Mesenchymal stem cell (in vitro differentiated cells and primary cell): Measurements from ENCODE around the gene ST6GALNAC2.

Experiments used
- DNase-seq: peaks from one replicate; pipeline ENCODE4 v3.0.0-alpha.2; 2013
- H2AFZ ChIP-seq: one replicate; pipeline ENCODE4 v1.6.1; 2013; ENCODE audit warnings: low read depth, mild to moderate bottlenecking, control low read depth, inconsistent platforms, low read length, moderate library complexity
- H2AK5ac ChIP-seq: 2 replicates; pipeline ENCODE4 v1.6.1; 2013; ENCODE audit warnings: low read length, moderate library complexity, mild to moderate bottlenecking, inconsistent platforms; ENCODE audit not compliant: severe bottlenecking
- H2BK120ac ChIP-seq: one replicate; pipeline ENCODE4 v1.6.1; 2013; ENCODE audit warnings: low read depth, mild to moderate bottlenecking, inconsistent platforms, low read length, moderate library complexity
- H2BK12ac ChIP-seq, 2 experiments: one replicate each; pipeline ENCODE4 v1.6.1; 2013; ENCODE audit warnings: inconsistent platforms in 2 of 2, low read length in 2 of 2, mild to moderate bottlenecking in 2 of 2, moderate library complexity in 2 of 2, control low read depth in 1 of 2
- H2BK15ac ChIP-seq: one replicate; pipeline ENCODE4 v1.6.1; 2013; ENCODE audit warnings: mild to moderate bottlenecking, low read depth, inconsistent platforms; ENCODE audit not compliant: poor library complexity, severe bottlenecking
- H2BK5ac ChIP-seq: 2 replicates; pipeline ENCODE4 v1.6.1; 2013; ENCODE audit warnings: low read depth, mild to moderate bottlenecking, low read length, control low read depth, inconsistent platforms; ENCODE audit not compliant: poor library complexity, severe bottlenecking
- H3K14ac ChIP-seq, 2 experiments: one replicate each; pipeline ENCODE4 v1.6.1; 2013; ENCODE audit warnings: inconsistent platforms in 2 of 2, low read length in 2 of 2, control low read depth in 1 of 2, mild to moderate bottlenecking in 1 of 2, moderate library complexity in 1 of 2
- H3K18ac ChIP-seq, 2 experiments: one replicate each; pipeline ENCODE4 v1.6.1; 2013; ENCODE audit warnings: inconsistent platforms in 2 of 2, low read length in 2 of 2, control low read depth in 1 of 2, low read depth in 1 of 2, mild to moderate bottlenecking in 1 of 2
- H3K23ac ChIP-seq, 2 experiments: one replicate each; pipeline ENCODE4 v1.6.1; 2013; ENCODE audit warnings: inconsistent platforms in 2 of 2, low read length in 2 of 2, mild to moderate bottlenecking in 2 of 2, moderate library complexity in 2 of 2, control low read depth in 1 of 2
- H3K27ac ChIP-seq: 2 replicates; pipeline ENCODE4 v1.5.1; 2013; ENCODE audit warnings: mild to moderate bottlenecking, moderate library complexity, low read length, control low read depth, inconsistent platforms; ENCODE audit not compliant: poor library complexity, severe bottlenecking
- H3K27me3 ChIP-seq, 2 experiments: 2 replicates each; pipeline versions ENCODE4 v1.6.1 to v1.7.0; 2013; ENCODE audit warnings: low read length in 2 of 2, mild to moderate bottlenecking in 2 of 2, moderate library complexity in 2 of 2, control low read depth in 1 of 2, inconsistent platforms in 1 of 2; ENCODE audit not compliant: control insufficient read depth in 1 of 2, insufficient read depth in 1 of 2
- H3K36me3 ChIP-seq, 2 experiments: 2 replicates each; pipeline versions ENCODE4 v1.6.1 to v1.7.0; 2013; ENCODE audit warnings: low read length in 2 of 2, control low read depth in 1 of 2, inconsistent platforms in 1 of 2, low read depth in 1 of 2, mild to moderate bottlenecking in 1 of 2; ENCODE audit not compliant: insufficient read depth in 2 of 2, control insufficient read depth in 1 of 2
- H3K4ac ChIP-seq, 2 experiments: one replicate each; pipeline ENCODE4 v1.6.1; 2013; ENCODE audit warnings: inconsistent platforms in 2 of 2, low read length in 2 of 2, mild to moderate bottlenecking in 2 of 2, moderate library complexity in 2 of 2, control low read depth in 1 of 2, low read depth in 1 of 2
- H3K4me1 ChIP-seq: 2 replicates; pipeline ENCODE4 v1.6.1; 2013; ENCODE audit warnings: low read depth, low read length, control low read depth; ENCODE audit not compliant: control insufficient read depth, insufficient read depth
- H3K4me2 ChIP-seq: 2 replicates; pipeline ENCODE4 v1.6.1; 2013; ENCODE audit warnings: low read length, mild to moderate bottlenecking, inconsistent platforms; ENCODE audit not compliant: poor library complexity, severe bottlenecking
- H3K4me3 ChIP-seq, 2 experiments: 2 replicates each; pipeline versions ENCODE4 v1.5.1 to v1.7.0; 2013; ENCODE audit warnings: low read length in 2 of 2, mild to moderate bottlenecking in 2 of 2, control low read depth in 1 of 2, low read depth in 1 of 2; ENCODE audit not compliant: insufficient read depth in 1 of 2
- H3K79me1 ChIP-seq: replicated peaks from 2 replicates; pipeline ENCODE4 v1.6.1; 2013; ENCODE audit warnings: mild to moderate bottlenecking, control low read depth, low read length, inconsistent platforms; ENCODE audit not compliant: poor library complexity, severe bottlenecking
- H3K9ac ChIP-seq: 2 replicates; pipeline ENCODE4 v1.7.0; 2013; ENCODE audit warnings: mild to moderate bottlenecking, low read length, moderate library complexity
- H3K9me3 ChIP-seq: 2 replicates; pipeline ENCODE4 v1.7.0; 2013; ENCODE audit warnings: mild to moderate bottlenecking, low read length; ENCODE audit not compliant: control insufficient read depth
- H4K8ac ChIP-seq: one replicate; pipeline ENCODE4 v1.6.1; 2013; ENCODE audit warnings: inconsistent platforms, mild to moderate bottlenecking, low read length, moderate library complexity
- H4K91ac ChIP-seq: one replicate; pipeline ENCODE4 v1.6.1; 2013; ENCODE audit warnings: mild to moderate bottlenecking, low read length, inconsistent platforms
- WGBS: methylation state at CpG from one replicate; pipeline ENCODE4 v1.1.7; 2013; ENCODE audit warnings: mixed read lengths; 5-methylcytosine and 5-hydroxymethylcytosine counted together

ST6GALNAC2 gene

GRCh38 chr17:76541739-76542454, 43.8 kb downstream of the ST6GALNAC2 start:
- no peak overlapping the region for H2AFZ ChIP-seq
- H3K9me3 ChIP-seq, result no peaks in the 10 kb centered on the region
- no peak for DNase-seq
- H3K27me3 ChIP-seq, result peaks cover 0 to 6% of the 10 kb centered on the region in 2 experiments
- H4K8ac ChIP-seq, result no peak overlapping the region
- H2BK120ac ChIP-seq, result peak overlapping the region; percentile 68
- H2BK12ac ChIP-seq, result peak overlapping the region; percentile 63 to 99
- H3K18ac ChIP-seq, result no peak overlapping the region
- H3K79me1 ChIP-seq, result no peaks in the 10 kb centered on the region
- H4K91ac ChIP-seq, result peak overlapping the region; percentile 93
- no peak overlapping the region for H3K14ac ChIP-seq
- no peak overlapping the region for H3K27ac ChIP-seq
- H2AK5ac ChIP-seq, result peak overlapping the region; percentile 86
- peaks cover 55% of the 10 kb centered on the region for H3K4me1 ChIP-seq
- peak overlapping the region; percentile 34 for H2BK15ac ChIP-seq
- 96% methylated on average over 10 of the region's 10 CpGs for WGBS
- H3K4me3 ChIP-seq, result no peak overlapping the region
- H3K23ac ChIP-seq, result no peak overlapping the region
- H2BK5ac ChIP-seq, result no peak overlapping the region
- no peak overlapping the region for H3K9ac ChIP-seq
- peaks cover 2 to 6% of the 10 kb centered on the region in 2 experiments for H3K36me3 ChIP-seq
- peak overlapping the region; percentile 42 to 68 for H3K4ac ChIP-seq
- H3K4me2 ChIP-seq, result no peak overlapping the region

DNA sequence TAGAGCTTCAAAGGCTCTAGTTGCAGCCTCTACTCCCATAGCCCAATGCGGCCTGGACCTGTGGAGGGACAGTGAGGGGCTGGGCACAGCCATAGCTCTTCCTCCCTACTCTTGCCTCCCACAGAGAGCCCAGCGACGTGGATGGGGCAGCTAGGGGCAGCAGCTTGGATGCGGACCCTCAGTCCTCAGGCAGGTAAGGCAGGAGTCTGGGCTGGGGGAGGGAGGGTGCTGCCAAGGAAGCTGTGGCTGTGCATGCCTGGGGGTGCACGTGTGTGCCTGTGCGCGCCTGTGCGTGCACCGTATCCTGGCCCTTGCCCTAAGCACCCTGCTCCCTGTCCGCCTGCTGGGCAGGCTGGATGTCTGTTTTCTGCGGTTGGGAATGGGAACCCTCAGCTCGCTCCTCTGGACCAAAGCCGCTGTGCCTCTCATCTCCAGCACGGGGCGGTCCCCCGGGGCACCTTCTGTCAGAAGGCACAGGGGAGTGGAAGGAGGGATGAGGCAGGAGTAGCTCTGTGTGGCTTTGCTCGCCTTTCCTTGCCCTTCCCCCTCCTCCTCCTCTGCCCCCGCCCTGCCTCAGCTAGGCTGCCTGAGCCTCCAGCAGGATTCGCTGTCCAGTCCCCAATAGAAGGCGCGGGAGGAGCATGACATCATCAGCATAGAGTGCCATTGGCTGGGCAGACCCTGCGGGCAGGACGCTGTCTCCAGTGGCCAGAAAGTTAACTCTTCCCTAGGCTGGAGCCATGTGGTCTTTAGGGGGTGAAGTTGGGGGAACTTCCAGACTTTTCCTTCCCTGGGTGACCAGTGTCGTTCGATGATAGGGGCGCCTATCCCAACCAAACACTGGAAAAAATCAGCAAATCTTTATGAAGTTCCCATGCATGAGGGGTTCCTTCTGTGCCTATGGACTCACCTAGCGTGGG, 45.0 kb downstream of the ST6GALNAC2 start:
- H3K27me3 ChIP-seq, result peaks cover 0 to 6% of the 10 kb centered on the region in 2 experiments
- H3K36me3 ChIP-seq, result peaks cover 2 to 7% of the 10 kb centered on the region in 2 experiments
- no peaks in the 10 kb centered on the region for H3K79me1 ChIP-seq
- H3K9ac ChIP-seq, result peak overlapping the region; percentile 77
- H3K4ac ChIP-seq, result peak overlapping the region; percentile 36 to 88
- H2BK12ac ChIP-seq, result peak overlapping the region; percentile 63 to 88
- peaks cover 45% of the 10 kb centered on the region for H3K4me1 ChIP-seq
- H3K23ac ChIP-seq, result peak overlapping the region in 1 of 2 experiments; percentile 57
- H3K18ac ChIP-seq, result peak overlapping the region; percentile 78 to 95
- peak overlapping the region in 1 of 2 experiments; percentile 92 for H3K14ac ChIP-seq
- H2BK5ac ChIP-seq, result no peak overlapping the region
- no peak overlapping the region for H2BK120ac ChIP-seq
- peak overlapping the region; percentile 49 for H4K8ac ChIP-seq
- peak overlapping the region; percentile 32 to 75 for H3K4me3 ChIP-seq
- H2AFZ ChIP-seq, result no peak overlapping the region
- H3K27ac ChIP-seq, result peak overlapping the region; percentile 65
- H3K9me3 ChIP-seq, result no peaks in the 10 kb centered on the region
- H3K4me2 ChIP-seq, result peak overlapping the region; percentile 80
- 12% methylated on average over 23 of the region's 27 CpGs for WGBS
- DNase-seq, result peak; percentile 98
- H2AK5ac ChIP-seq, result peak overlapping the region; percentile 16
- peak overlapping the region; percentile 70 for H2BK15ac ChIP-seq
- H4K91ac ChIP-seq, result peak overlapping the region; percentile 76

DNA sequence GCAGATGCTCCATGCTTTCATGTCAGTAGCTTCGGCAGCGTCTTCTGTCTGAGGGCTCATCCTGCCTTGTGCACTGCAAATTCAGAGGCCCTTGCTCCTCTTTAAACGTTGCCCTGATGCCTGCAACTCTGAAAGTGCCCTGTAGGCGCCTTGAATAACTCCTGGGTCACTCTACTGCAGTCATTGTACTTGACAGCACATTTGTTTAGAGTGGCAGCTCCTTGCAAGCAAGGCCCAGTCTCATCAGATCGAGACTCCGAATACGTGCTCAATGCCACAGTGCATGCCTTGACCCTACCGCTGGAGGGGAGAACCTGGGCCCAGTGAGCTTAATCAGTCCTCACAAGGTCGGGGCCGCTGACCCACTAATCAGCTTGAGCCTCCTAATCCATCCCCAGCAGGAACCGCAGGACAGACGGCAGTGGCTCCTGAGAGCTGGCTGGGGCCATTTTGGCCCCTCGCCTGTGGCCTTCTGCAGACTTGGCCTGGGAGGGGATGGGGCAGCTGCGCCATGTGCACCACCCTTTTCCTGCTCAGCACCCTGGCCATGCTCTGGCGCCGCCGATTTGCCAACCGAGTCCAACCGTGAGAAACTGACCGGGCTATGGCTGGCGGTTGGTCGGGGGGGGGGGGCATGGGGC, 45.9 kb downstream of the ST6GALNAC2 start, which contains the start of gene PRCD:
PRCD (plus strand) TSS at position 414 of the 641 bp plus-strand sequence; CDS start at position 512, 98 bp downstream.
- H3K36me3 ChIP-seq, result peaks cover 2 to 8% of the 10 kb centered on the region in 2 experiments
- H3K79me1 ChIP-seq, result no peaks in the 10 kb centered on the region
- H3K4ac ChIP-seq, result peak within 1 kb of the TSS; percentile 95 to 97
- peak within 1 kb of the TSS in 1 of 2 experiments; percentile 57 for H3K23ac ChIP-seq
- peak within 1 kb of the TSS; percentile 65 for H3K27ac ChIP-seq
- no peak within 1 kb of the TSS for H2AFZ ChIP-seq
- H2BK5ac ChIP-seq, result no peak within 1 kb of the TSS
- H3K4me3 ChIP-seq, result peak within 1 kb of the TSS; percentile 32 to 75
- H3K4me2 ChIP-seq, result peak within 1 kb of the TSS; percentile 80
- H4K8ac ChIP-seq, result peak within 1 kb of the TSS; percentile 49
- peak within 1 kb of the TSS; percentile 80 to 88 for H2BK12ac ChIP-seq
- H3K18ac ChIP-seq, result peak within 1 kb of the TSS; percentile 95 to 99
- peak within 1 kb of the TSS in 1 of 2 experiments; percentile 92 for H3K14ac ChIP-seq
- WGBS, result 91% methylated on average over 21 of the region's 22 CpGs
- H3K9ac ChIP-seq, result peak within 1 kb of the TSS; percentile 77
- no peaks in the 10 kb centered on the region for H3K9me3 ChIP-seq
- H4K91ac ChIP-seq, result peak within 1 kb of the TSS; percentile 97
- H2BK15ac ChIP-seq, result peak within 1 kb of the TSS; percentile 73
- DNase-seq, result peak; percentile 34
- peak within 1 kb of the TSS; percentile 99 for H2BK120ac ChIP-seq
- H3K4me1 ChIP-seq, result peaks cover 44% of the 10 kb centered on the region
- H3K27me3 ChIP-seq, result peaks cover 0 to 6% of the 10 kb centered on the region in 2 experiments
- peak within 1 kb of the TSS; percentile 28 for H2AK5ac ChIP-seq
